ENCODE measurements around the gene NMNAT2. TPM values are rescaled to one million over a fixed set of nuclear protein-coding genes. Genes with fewer than 3 reads are reported as not detected.

NMNAT2 gene
- polyA plus RNA-seq, 3 donors = 0.22 to 0.43 TPM; not detected in 1

DNA sequence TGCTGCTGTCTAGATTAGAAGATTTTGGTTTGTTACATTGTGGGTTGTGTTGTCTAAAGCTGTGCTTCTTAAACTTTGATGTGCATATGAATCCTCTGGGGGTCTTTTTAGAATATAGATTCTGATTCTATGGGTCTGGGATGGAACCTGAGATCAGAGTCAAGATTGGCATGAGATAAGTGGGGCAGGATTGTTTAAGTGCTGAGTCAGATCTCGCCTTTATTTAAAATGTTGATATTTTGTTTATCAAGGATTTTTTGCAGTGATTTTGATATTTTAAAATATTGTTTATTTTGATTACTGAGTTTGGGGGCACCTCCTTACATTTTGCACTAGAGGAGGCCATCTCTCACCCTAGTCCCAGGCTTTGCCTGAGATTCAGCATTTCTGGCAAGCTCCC is 117.4 kb downstream of the NMNAT2 start:
- Mint-ChIP-seq H3K9me3 (peaks cover 0 to 3% (median 1%) of the 10 kb centered on the region in 7 donors), H3K4me1 (no peaks in the 10 kb centered on the region), H3K27ac (no peak overlapping the region), H3K36me3 (no peaks in the 10 kb centered on the region), H3K27me3 (ENCODE audit: low read depth in 3 of 3) (peaks cover 6 to 8% (median 7%) of the 10 kb centered on the region in 3 donors), H3K4me3 (no peak overlapping the region)
- TF ChIP-seq, protein P1, sequence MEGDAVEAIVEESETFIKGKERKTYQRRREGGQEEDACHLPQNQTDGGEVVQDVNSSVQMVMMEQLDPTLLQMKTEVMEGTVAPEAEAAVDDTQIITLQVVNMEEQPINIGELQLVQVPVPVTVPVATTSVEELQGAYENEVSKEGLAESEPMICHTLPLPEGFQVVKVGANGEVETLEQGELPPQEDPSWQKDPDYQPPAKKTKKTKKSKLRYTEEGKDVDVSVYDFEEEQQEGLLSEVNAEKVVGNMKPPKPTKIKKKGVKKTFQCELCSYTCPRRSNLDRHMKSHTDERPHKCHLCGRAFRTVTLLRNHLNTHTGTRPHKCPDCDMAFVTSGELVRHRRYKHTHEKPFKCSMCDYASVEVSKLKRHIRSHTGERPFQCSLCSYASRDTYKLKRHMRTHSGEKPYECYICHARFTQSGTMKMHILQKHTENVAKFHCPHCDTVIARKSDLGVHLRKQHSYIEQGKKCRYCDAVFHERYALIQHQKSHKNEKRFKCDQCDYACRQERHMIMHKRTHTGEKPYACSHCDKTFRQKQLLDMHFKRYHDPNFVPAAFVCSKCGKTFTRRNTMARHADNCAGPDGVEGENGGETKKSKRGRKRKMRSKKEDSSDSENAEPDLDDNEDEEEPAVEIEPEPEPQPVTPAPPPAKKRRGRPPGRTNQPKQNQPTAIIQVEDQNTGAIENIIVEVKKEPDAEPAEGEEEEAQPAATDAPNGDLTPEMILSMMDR (IDR thresholded peaks at IDR 0.05) = no peak
- Histone ChIP-seq H3K27me3 (ENCODE audit: control insufficient read depth in 2 of 2, insufficient read depth in 2 of 2, low read length in 2 of 2) (no peaks in the 10 kb centered on the region), H3K4me3 (replicated peaks in 1 of 3; ENCODE audit: low read depth in 2 of 3, low read length in 3 of 3) (no peak overlapping the region), H3K27ac (ENCODE audit: low read depth in 1 of 2, low read length in 2 of 2) (no peak overlapping the region), H3K4me1 (ENCODE audit: control insufficient read depth in 1 of 2, insufficient read depth in 2 of 2, low read length in 2 of 2) (no peaks in the 10 kb centered on the region), H3K36me3 (replicated peaks in 1 of 2; ENCODE audit: control insufficient read depth in 1 of 2, insufficient read depth in 2 of 2, low read length in 2 of 2) (no peaks in the 10 kb centered on the region), H3K79me2 (ENCODE audit: insufficient read depth, low read length) (no peaks in the 10 kb centered on the region), H3K9me3 (replicated peaks in 1 of 2; ENCODE audit: control insufficient read depth in 1 of 2, insufficient read depth in 1 of 2, low read length in 2 of 2) (no peaks in the 10 kb centered on the region), H2AFZ (ENCODE audit: insufficient read depth, low read depth, low read length, poor library complexity, severe bottlenecking) (no peak overlapping the region), H3K4me2 (replicated peaks; ENCODE audit: extremely low read depth, low read length, poor library complexity, severe bottlenecking) (no peak overlapping the region), H4K20me1 (ENCODE audit: insufficient read depth, low read length) (no peaks in the 10 kb centered on the region), H3K9ac (ENCODE audit: insufficient read depth, low read length, poor library complexity, severe bottlenecking) (no peak overlapping the region)
- DNase-seq = no peak
- intact Hi-C loops (cut with micrococcal nuclease) = no loop called here
- WGBS (ENCODE audit: insufficient coverage) = no CpG with 5 or more reads among the region's 1 CpG

DNA sequence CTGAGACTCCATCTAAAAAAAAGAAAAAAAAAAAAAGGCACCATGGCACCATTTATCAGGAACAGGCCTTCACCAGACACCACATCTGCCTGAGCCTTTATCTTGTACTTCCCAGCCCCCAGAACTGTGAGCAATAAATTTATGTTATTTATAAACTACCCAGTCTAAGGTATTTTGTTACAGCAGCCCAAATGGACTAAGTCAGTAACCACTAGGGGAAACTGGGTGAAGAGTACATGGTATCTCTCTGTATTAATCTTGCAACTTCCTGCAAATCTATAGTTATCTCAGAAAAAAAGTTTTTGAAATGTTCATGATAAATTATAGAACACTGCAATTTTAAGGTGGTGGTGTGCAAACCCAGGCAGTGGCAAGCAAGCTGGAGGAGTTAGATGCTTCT is 117.8 kb downstream of the NMNAT2 start:
- H3K36me3 Mint-ChIP-seq = no peaks in the 10 kb centered on the region
- no peak overlapping the region for H3K27ac ChIP-seq (ENCODE audit: low read depth in 1 of 2, low read length in 2 of 2)

More for the DNA sequence above, 117.8 kb downstream of the NMNAT2 start:
- Histone ChIP-seq H4K20me1 (ENCODE audit: insufficient read depth, low read length) (no peaks in the 10 kb centered on the region), H3K9ac (ENCODE audit: insufficient read depth, low read length, poor library complexity, severe bottlenecking) (no peak overlapping the region), H3K79me2 (ENCODE audit: insufficient read depth, low read length) (no peaks in the 10 kb centered on the region), H3K4me1 (ENCODE audit: control insufficient read depth in 1 of 2, insufficient read depth in 2 of 2, low read length in 2 of 2) (no peaks in the 10 kb centered on the region), H3K4me2 (replicated peaks; ENCODE audit: extremely low read depth, low read length, poor library complexity, severe bottlenecking) (no peak overlapping the region), H3K27me3 (ENCODE audit: control insufficient read depth in 2 of 2, insufficient read depth in 2 of 2, low read length in 2 of 2) (no peaks in the 10 kb centered on the region), H3K36me3 (replicated peaks in 1 of 2; ENCODE audit: control insufficient read depth in 1 of 2, insufficient read depth in 2 of 2, low read length in 2 of 2) (no peaks in the 10 kb centered on the region), H3K9me3 (replicated peaks in 1 of 2; ENCODE audit: control insufficient read depth in 1 of 2, insufficient read depth in 1 of 2, low read length in 2 of 2) (no peaks in the 10 kb centered on the region), H2AFZ (ENCODE audit: insufficient read depth, low read depth, low read length, poor library complexity, severe bottlenecking) (no peak overlapping the region), H3K4me3 (replicated peaks in 1 of 3; ENCODE audit: low read depth in 2 of 3, low read length in 3 of 3) (no peak overlapping the region)
- H3K27ac Mint-ChIP-seq = no peak overlapping the region
- intact Hi-C loops (cut with micrococcal nuclease) = no loop called here
- TF ChIP-seq, protein P1 (IDR thresholded peaks at IDR 0.05) = no peak
- no peaks in the 10 kb centered on the region for H3K4me1 Mint-ChIP-seq
- H3K4me3 Mint-ChIP-seq = no peak overlapping the region
- peaks cover 0 to 4% (median 1%) of the 10 kb centered on the region in 7 donors for H3K9me3 Mint-ChIP-seq
- H3K27me3 Mint-ChIP-seq (ENCODE audit: low read depth in 3 of 3) = peaks cover 6 to 8% (median 6%) of the 10 kb centered on the region in 3 donors
- DNase-seq = no peak

Data from CD14-positive monocyte (primary cell).